H1 (cell line): ENCODE measurements around the gene KCNH1. TPM values are rescaled to one million over a fixed set of nuclear protein-coding genes. Genes with fewer than 3 reads are reported as not detected.

ENCODE experiments used
- CTCF ChIA-PET: fragments of 300-600 bp; sonication (Branson Sonifier 250); formaldehyde crosslinking; loops from one replicate; lab custom pipeline; 2021; ENCODE audit not compliant: partially characterized antibody; lab: Charles Lee
- POLR2A ChIA-PET: fragments of 300-600 bp; sonication (Branson Sonifier 250); formaldehyde crosslinking; loops from one replicate; lab custom pipeline; 2021; ENCODE audit warnings: inconsistent platforms; ENCODE audit not compliant: partially characterized antibody; lab: Charles Lee
- DNase-seq, 2 experiments: peaks; one replicate each; pipeline versions ENCODE4 v3.0.0 to v3.0.0-alpha.2; 2010 to 2022; ENCODE audit warnings: low spot score in 2 of 2, low read depth in 1 of 2, mixed read lengths in 1 of 2
- FAIRE-seq: peaks from 2 replicates; lab custom pipeline; 2011; peaks lifted over from hg19 to GRCh38; lab: Jason Lieb, UNC
- H2AFZ ChIP-seq: 2 replicates; pipeline ENCODE4 v1.8.1; 2012; ENCODE audit warnings: low read length, inconsistent platforms
- H2AK5ac ChIP-seq: 2 replicates; pipeline ENCODE4 v1.6.1; 2013; ENCODE audit warnings: low read depth, low read length
- H2BK120ac ChIP-seq: replicated peaks from 2 replicates; pipeline ENCODE3; 2013; ENCODE audit warnings: low read depth, low read length, inconsistent platforms
- H2BK12ac ChIP-seq: 2 replicates; pipeline ENCODE4 v1.6.1; 2013; ENCODE audit warnings: low read depth, low read length
- H2BK15ac ChIP-seq: 2 replicates; pipeline ENCODE4 v1.6.1; 2013; ENCODE audit warnings: low read length
- H2BK20ac ChIP-seq: 2 replicates; pipeline ENCODE4 v1.6.1; 2013; ENCODE audit warnings: low read length
- H2BK5ac ChIP-seq: 2 replicates; pipeline ENCODE4 v1.6.1; 2013; ENCODE audit warnings: low read depth, low read length
- H3K14ac ChIP-seq: 2 replicates; pipeline ENCODE4 v1.6.1; 2013; ENCODE audit warnings: inconsistent platforms; ENCODE audit not compliant: insufficient read length
- H3K18ac ChIP-seq: 2 replicates; pipeline ENCODE4 v1.6.1; 2013; ENCODE audit warnings: low read length; ENCODE audit errors: extremely low read depth
- H3K23ac ChIP-seq: 2 replicates; pipeline ENCODE4 v1.6.1; 2013; ENCODE audit warnings: inconsistent platforms; ENCODE audit not compliant: insufficient read length
- H3K23me2 ChIP-seq: 2 replicates; pipeline ENCODE4 v1.6.1; 2013; ENCODE audit warnings: low read depth, low read length
- H3K27ac ChIP-seq: 2 replicates; pipeline ENCODE4 v1.6.1; 2011; ENCODE audit warnings: low read depth, low read length, inconsistent platforms
- H3K27me3 ChIP-seq, 4 experiments: replicated peaks in 1 of 4; 1 replicate in 1 of 4; 2 replicates in 3 of 4; pipeline versions ENCODE4 v1.6.1 to v1.8.1; 2011 to 2013; ENCODE audit warnings: low read length in 3 of 4, mild to moderate bottlenecking in 3 of 4, inconsistent platforms in 2 of 4, mixed read lengths in 2 of 4, moderate library complexity in 1 of 4; ENCODE audit not compliant: control insufficient read depth in 3 of 4, insufficient read depth in 3 of 4; ENCODE audit errors: extremely low read depth in 1 of 4
- H3K36me3 ChIP-seq, 4 experiments: 2 replicates each; pipeline versions ENCODE4 v1.6.1 to v1.8.1; 2011 to 2013; ENCODE audit warnings: mild to moderate bottlenecking in 4 of 4, low read length in 3 of 4, moderate library complexity in 2 of 4, control low read depth in 1 of 4, inconsistent platforms in 1 of 4; ENCODE audit not compliant: insufficient read depth in 4 of 4, control insufficient read depth in 2 of 4
- H3K4ac ChIP-seq: replicated peaks from 2 replicates; pipeline ENCODE3; 2013; ENCODE audit warnings: low read length, low read depth, mixed read lengths, inconsistent platforms; ENCODE audit not compliant: insufficient read length
- H3K4me1 ChIP-seq, 4 experiments: replicated peaks in 1 of 4; 1 replicate in 1 of 4; 2 replicates in 3 of 4; pipeline versions ENCODE4 v1.6.1 to v1.8.1; 2011 to 2013; ENCODE audit warnings: low read length in 3 of 4, inconsistent platforms in 2 of 4, mixed read lengths in 1 of 4; ENCODE audit not compliant: insufficient read depth in 4 of 4, control insufficient read depth in 3 of 4
- H3K4me2 ChIP-seq, 2 experiments: 2 replicates each; pipeline versions ENCODE4 v1.6.1 to v1.8.1; 2011 to 2013; ENCODE audit warnings: low read depth in 2 of 2, low read length in 2 of 2, control low read depth in 1 of 2, inconsistent platforms in 1 of 2, mild to moderate bottlenecking in 1 of 2; ENCODE audit not compliant: insufficient read depth in 1 of 2
- H3K4me3 ChIP-seq, 4 experiments: fragments of 200-600, 300-600 bp in 1 of 4; sonication (generic), shearing (Covaris generic), sonication (Bioruptor Twin) in 1 of 4; 2 replicates each; pipeline versions ENCODE4 v1.5.1 to v1.8.1; 2011 to 2016; ENCODE audit warnings: low read length in 4 of 4, low read depth in 3 of 4, control low read depth in 2 of 4, inconsistent platforms in 2 of 4, mild to moderate bottlenecking in 2 of 4, mixed read lengths in 1 of 4, moderate library complexity in 1 of 4; ENCODE audit not compliant: insufficient read depth in 2 of 4; ENCODE audit errors: extremely low read depth in 1 of 4
- H3K56ac ChIP-seq: replicated peaks from 2 replicates; pipeline ENCODE3; 2013; ENCODE audit warnings: low read depth, mild to moderate bottlenecking, mixed read lengths, low read length, inconsistent platforms; ENCODE audit not compliant: insufficient read length
- H3K79me1 ChIP-seq: 2 replicates; pipeline ENCODE4 v1.6.1; 2013; ENCODE audit warnings: low read depth, low read length, control low read depth
- H3K79me2 ChIP-seq, 2 experiments: 2 replicates each; pipeline versions ENCODE4 v1.6.1 to v1.8.1; 2012 to 2013; ENCODE audit warnings: low read length in 2 of 2, mild to moderate bottlenecking in 2 of 2, inconsistent platforms in 1 of 2; ENCODE audit not compliant: insufficient read depth in 2 of 2, control insufficient read depth in 1 of 2
- H3K9ac ChIP-seq, 4 experiments: replicated peaks in 1 of 4; 1 replicate in 1 of 4; 2 replicates in 3 of 4; pipeline versions ENCODE4 v1.6.1 to v1.8.1; 2011 to 2013; ENCODE audit warnings: low read depth in 3 of 4, low read length in 3 of 4, control low read depth in 2 of 4, mild to moderate bottlenecking in 2 of 4, moderate library complexity in 2 of 4, inconsistent platforms in 1 of 4; ENCODE audit errors: extremely low read depth in 1 of 4
- H3K9me3 ChIP-seq, 2 experiments: 2 replicates each; pipeline versions ENCODE4 v1.6.1 to v1.8.1; 2012 to 2013; ENCODE audit warnings: mild to moderate bottlenecking in 2 of 2, moderate library complexity in 2 of 2, control low read depth in 1 of 2, inconsistent platforms in 1 of 2, low read depth in 1 of 2, low read length in 1 of 2, mixed read lengths in 1 of 2; ENCODE audit not compliant: insufficient read depth in 2 of 2
- H4K20me1 ChIP-seq, 2 experiments: replicated peaks in 1 of 2; 2 replicates each; pipeline versions ENCODE3 to v1.8.1; 2011 to 2013; ENCODE audit warnings: inconsistent platforms in 2 of 2, low read length in 2 of 2, mild to moderate bottlenecking in 1 of 2; ENCODE audit not compliant: insufficient read depth in 2 of 2, control insufficient read depth in 1 of 2
- H4K5ac ChIP-seq: 2 replicates; pipeline ENCODE4 v1.6.1; 2013; ENCODE audit warnings: low read length, low read depth, mixed read lengths, inconsistent platforms; ENCODE audit not compliant: insufficient read length
- H4K8ac ChIP-seq: 2 replicates; pipeline ENCODE4 v1.8.0; 2013; ENCODE audit warnings: mild to moderate bottlenecking, moderate library complexity, low read length, inconsistent platforms; ENCODE audit not compliant: insufficient read depth; ENCODE audit errors: extremely low read depth
- H4K91ac ChIP-seq: replicated peaks from 2 replicates; pipeline ENCODE3; 2013; ENCODE audit warnings: low read length, mixed read lengths, inconsistent platforms; ENCODE audit not compliant: insufficient read length
- BCL11A ChIP-seq, 2 experiments: IDR thresholded peaks; one replicate each; pipeline ENCODE4 v1.6.1; 2011; ENCODE audit warnings: low read depth in 2 of 2, low read length in 2 of 2, mild to moderate bottlenecking in 2 of 2
- CREB1 ChIP-seq: IDR thresholded peaks from 2 replicates; pipeline ENCODE4 v1.6.1; 2012; ENCODE audit warnings: inconsistent platforms
- EGR1 ChIP-seq: IDR thresholded peaks from 2 replicates; pipeline ENCODE4 v1.6.1; 2011; ENCODE audit warnings: low read depth, low read length, borderline replicate concordance
- EP300 ChIP-seq, 2 experiments: IDR thresholded peaks; 1 replicate in 1 of 2; 2 replicates in 1 of 2; pipeline ENCODE4 v1.6.1; 2011 to 2012; ENCODE audit warnings: low read depth in 2 of 2, low read length in 2 of 2, mild to moderate bottlenecking in 2 of 2, borderline replicate concordance in 1 of 2, inconsistent platforms in 1 of 2, moderate library complexity in 1 of 2
- GTF2F1 ChIP-seq: IDR thresholded peaks from 2 replicates; pipeline ENCODE4 v1.6.1; 2012; ENCODE audit warnings: low read depth, low read length, improper control_type of control experiment, borderline replicate concordance
- HDAC6 ChIP-seq: IDR thresholded peaks from one replicate; pipeline ENCODE4 v1.7.1; 2012; ENCODE audit warnings: low read depth, mild to moderate bottlenecking, inconsistent platforms, low read length, moderate library complexity
- JUN ChIP-seq: IDR thresholded peaks from 2 replicates; pipeline ENCODE4 v1.6.1; 2011; ENCODE audit warnings: low read depth, mild to moderate bottlenecking, improper control_type of control experiment, low read length
- MAFK ChIP-seq: IDR thresholded peaks from 2 replicates; pipeline ENCODE4 v1.6.1; 2012; ENCODE audit warnings: low read depth, mild to moderate bottlenecking, improper control_type of control experiment, low read length
- NANOG ChIP-seq: IDR thresholded peaks from 2 replicates; pipeline ENCODE4 v1.6.1; 2011; ENCODE audit warnings: low read length, low read depth, mild to moderate bottlenecking, inconsistent platforms; ENCODE audit not compliant: insufficient read depth, poor library complexity, severe bottlenecking
- POLR2AphosphoS5 ChIP-seq: IDR thresholded peaks from 2 replicates; pipeline ENCODE4 v1.6.1; 2011; ENCODE audit warnings: low read depth, low read length
- SIRT6 ChIP-seq: IDR thresholded peaks from one replicate; pipeline ENCODE4 v1.7.1; 2012; ENCODE audit warnings: low read length, inconsistent platforms
- SUZ12 ChIP-seq: fragments of 200-600 bp; sonication (generic); IDR thresholded peaks from 2 replicates; pipeline ENCODE4 v1.6.1; 2012; ENCODE audit warnings: mild to moderate bottlenecking, inconsistent platforms, low read length, moderate library complexity, mixed read lengths
- TAF7 ChIP-seq: optimal IDR thresholded peaks from 2 replicates; pipeline ENCODE3; 2011; ENCODE audit warnings: low read depth, mild to moderate bottlenecking, inconsistent platforms, low read length, moderate library complexity, borderline replicate concordance
- TEAD4 ChIP-seq: IDR thresholded peaks from 2 replicates; pipeline ENCODE4 v1.6.1; 2012; ENCODE audit warnings: low read depth, low read length, inconsistent platforms, mixed read lengths
- WGBS, 2 experiments: shearing (Covaris generic) in 1 of 2; methylation state at CpG; one replicate each; pipeline versions ENCODE4 v1.1.6 to v1.1.7; 2013 to 2015; ENCODE audit warnings: low lambda C conversion rate in 2 of 2, mixed read lengths in 2 of 2, inconsistent platforms in 1 of 2, low coverage in 1 of 2, missing lambda C conversion rate in 1 of 2; ENCODE audit not compliant: insufficient replicate concordance in 2 of 2, insufficient coverage in 1 of 2, insufficient read length in 1 of 2; ENCODE audit errors: extremely low coverage in 1 of 2, missing lambda C conversion rate in 1 of 2; 5-methylcytosine and 5-hydroxymethylcytosine counted together
- polyA plus RNA-seq, 7 experiments: library from polyadenylated mRNA; depleted of rRNA in 3 of 7; stranded (reverse) in 5 of 7; unstranded in 2 of 7; fragments of >200 nt in 5 of 7; fragments of 200-250 nt in 2 of 7; gene quantifications; 1 replicate in 5 of 7; 2 replicates in 1 of 7; 4 replicates in 1 of 7; pipeline versions ENCODE4 v1.2.1 to v1.2.3, GENCODE V29; 2011 to 2013; ENCODE audit warnings: missing spikeins in 2 of 7, mixed read lengths in 2 of 7
- total RNA-seq: library from RNA; stranded (reverse); fragmentation: NEBNext Ultra II Directional; extraction: Animal tissue kit (Norgen Biotek cat#: 25700); gene quantifications from 2 replicates; pipeline ENCODE4 v1.2.1, GENCODE V29; 2021
- TF ChIP-seq, protein P1 (sequence below): IDR thresholded peaks from 2 replicates; pipeline ENCODE4 v1.6.1; 2011; ENCODE audit warnings: low read depth, mild to moderate bottlenecking, low read length; ENCODE audit not compliant: insufficient read depth

KCNH1 gene
- total and polyA plus RNA-seq, 2 of the 8 experiments (the other 6 are each of a cell fraction or from before 2014, with no cell fraction given), result 0.27 to 0.34 TPM

DNA sequence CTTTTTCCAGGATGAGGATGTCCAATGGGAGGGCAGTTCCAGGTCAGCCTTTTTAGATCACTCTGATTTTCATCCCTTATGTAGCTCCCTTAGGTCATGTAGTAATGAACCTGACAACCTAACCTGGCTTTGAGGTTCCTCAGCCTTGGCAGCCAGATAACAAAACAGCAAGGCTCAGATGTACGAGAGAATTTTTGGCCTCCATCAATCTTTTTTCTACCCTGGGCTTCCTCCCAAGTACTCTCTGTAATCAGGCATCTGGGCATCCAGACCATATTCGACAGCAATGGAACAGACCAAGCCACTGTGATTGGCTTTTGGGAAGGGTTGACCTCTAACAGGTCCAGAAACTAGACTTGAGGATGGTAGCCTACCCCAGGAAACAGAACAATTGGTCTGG is 38.6 kb downstream of the KCNH1 start:
- no peak overlapping the region for H2BK12ac ChIP-seq
- no peak overlapping the region for H3K14ac ChIP-seq
- ChIA-PET POLR2A (no interaction called here), CTCF (no interaction called here)
- no peak overlapping the region for H2AK5ac ChIP-seq
- no peak overlapping the region for H3K23ac ChIP-seq
- H3K56ac ChIP-seq, result no peak overlapping the region
- H3K79me2 ChIP-seq, result no peaks in the 10 kb centered on the region
- no peaks in the 10 kb centered on the region; the same call in 1 of the 2 replicates for H3K23me2 ChIP-seq
- 96% methylated on average over 2 of the region's 2 CpGs; no CpG with 5 or more reads in 1 of the 2 experiments for WGBS, 2 experiments
- H3K36me3 ChIP-seq, result no peaks in the 10 kb centered on the region
- no peak overlapping the region for H2AFZ ChIP-seq
- H2BK120ac ChIP-seq, result no peak overlapping the region
- H3K27ac ChIP-seq, result no peak overlapping the region
- H3K27me3 ChIP-seq, result no peaks in the 10 kb centered on the region
- no peak overlapping the region for H4K91ac ChIP-seq
- no peaks in the 10 kb centered on the region for H3K4me1 ChIP-seq
- no peaks in the 10 kb centered on the region for H4K20me1 ChIP-seq
- no peak overlapping the region for H3K4me3 ChIP-seq
- H2BK20ac ChIP-seq, result no peak overlapping the region
- no peak overlapping the region for H3K4ac ChIP-seq
- H2BK15ac ChIP-seq, result no peak overlapping the region
- no peak overlapping the region for H2BK5ac ChIP-seq
- no peak overlapping the region for H3K18ac ChIP-seq
- H4K8ac ChIP-seq, result no peak overlapping the region
- no peaks in the 10 kb centered on the region for H3K9me3 ChIP-seq
- H3K79me1 ChIP-seq, result no peaks in the 10 kb centered on the region
- FAIRE-seq, result no peak
- no peak overlapping the region for H3K9ac ChIP-seq
- DNase-seq, result no peak
- no peak overlapping the region for H3K4me2 ChIP-seq
- H4K5ac ChIP-seq, result no peak overlapping the region
- TF ChIP-seq CREB1, result no peak
- no peak for TF ChIP-seq EGR1
- no peak for TF ChIP-seq SIRT6
- TF ChIP-seq TAF7, result no peak
- TF ChIP-seq EP300 (IDR thresholded peaks at IDR 0.05; ENCODE audit: borderline replicate concordance in 1 of 2, low read depth in 2 of 2, low read length in 2 of 2), result no peak
- no peak for TF ChIP-seq NANOG
- TF ChIP-seq, protein P1, sequence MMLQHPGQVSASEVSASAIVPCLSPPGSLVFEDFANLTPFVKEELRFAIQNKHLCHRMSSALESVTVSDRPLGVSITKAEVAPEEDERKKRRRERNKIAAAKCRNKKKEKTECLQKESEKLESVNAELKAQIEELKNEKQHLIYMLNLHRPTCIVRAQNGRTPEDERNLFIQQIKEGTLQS, result no peak
- no peak for TF ChIP-seq SUZ12
- TF ChIP-seq TEAD4, result no peak
- no peak for TF ChIP-seq BCL11A (IDR thresholded peaks at IDR 0.05; ENCODE audit: low read depth in 2 of 2, low read length in 2 of 2)
- no peak for TF ChIP-seq GTF2F1
- no peak for TF ChIP-seq HDAC6
- TF ChIP-seq POLR2AphosphoS5, result no peak
- TF ChIP-seq MAFK, result no peak
- no peak for TF ChIP-seq JUN
